Motor neuron (in vitro differentiated cells): ENCODE measurements around the gene GDE1. TPM values are rescaled to one million over a fixed set of nuclear protein-coding genes. Genes with fewer than 3 reads are reported as not detected.

Experiments
- ATAC-seq, 8 experiments: fragments of 200-7000 bp; cut with Tn5 transposase; replicated peaks in 6 of 8; 2 replicates each; pipeline ENCODE4 v1.8.0; 2021; ENCODE audit warnings: mild to moderate bottlenecking in 8 of 8, moderate library complexity in 8 of 8
- H3K27ac ChIP-seq, 2 donors: fragments of 250-450 bp; sonication (Bioruptor Pico); 2 replicates each; pipeline ENCODE4 v1.9.0; 2021; ENCODE audit warnings: antibody characterized with exemption in 2 of 2, mild to moderate bottlenecking in 2 of 2, moderate library complexity in 1 of 2
- H3K4me1 ChIP-seq, 2 donors: fragments of 250-450 bp; sonication (Bioruptor Pico); replicated peaks in 1 of 2; 2 replicates each; pipeline ENCODE4 v1.6.1; 2021; ENCODE audit warnings: antibody characterized with exemption in 2 of 2, mild to moderate bottlenecking in 2 of 2, moderate library complexity in 1 of 2
- H3K4me3 ChIP-seq, 5 donors: fragments of 250-450 bp; sonication (Bioruptor Pico); 2 replicates each; pipeline ENCODE4 v1.9.0; 2021; ENCODE audit warnings: antibody characterized with exemption in 5 of 5, mild to moderate bottlenecking in 5 of 5, moderate library complexity in 4 of 5
- WGBS, 10 experiments: fragments of 450-650 bp; shearing (Covaris generic); methylation state at CpG; one replicate each; pipeline ENCODE4 v1.0.0; 2022; 5-methylcytosine and 5-hydroxymethylcytosine counted together
- in situ Hi-C, 9 experiments: fragments of 400-800 bp; cut with MboI; loops; one replicate each; pipeline ENCODE4 v1.15.0; 2021; ENCODE audit warnings: low sequenced_read_pairs in 9 of 9, low pct_unique_long_range_greater_than_20kb in 2 of 9; ENCODE audit not compliant: unreplicated experiment in 9 of 9
- total RNA-seq, 8 experiments: library from RNA; unstranded; fragments of 300-600 nt; gene quantifications; 2 replicates each; pipeline versions ENCODE4 v1.2.3 to v1.2.4, GENCODE V29; 2022

GDE1 gene
- total RNA-seq, 8 experiments from 2014 or later, result 30.2 to 130 (median 48.5) TPM

GRCh38 chr16:19542138-19542821 is 20.4 kb upstream of the GDE1 start:
- H3K4me1 ChIP-seq, result no peaks in the 10 kb centered on the region
- no peak overlapping the region for H3K27ac ChIP-seq
- H3K4me3 ChIP-seq, result no peak overlapping the region
- in situ Hi-C loops, result no loop called here
- no peak for ATAC-seq
- WGBS, 10 experiments, result 92 to 100% (median 100%) methylated on average over 2 to 3 of the region's 3 CpGs; no CpG with 5 or more reads in 1 of the 10 experiments

- Histone ChIP-seq H3K4me3 (no peak overlapping the region), H3K4me1 (no peaks in the 10 kb centered on the region), H3K27ac (no peak overlapping the region)
- in situ Hi-C loops, result no loop called here
- WGBS, 10 experiments, result 87 to 100% (median 98%) methylated on average over 2 to 6 of the region's 6 CpGs
- ATAC-seq, result no peak
Observed at GRCh38 chr16:19540241-19540970, 18.5 kb upstream of the GDE1 start.

GRCh38 chr16:19532601-19533000 is 10.7 kb upstream of the GDE1 start:
- ATAC-seq, result no peak
- Histone ChIP-seq H3K4me1 (no peaks in the 10 kb centered on the region), H3K4me3 (no peak overlapping the region), H3K27ac (no peak overlapping the region)
- in situ Hi-C loops, result no loop called here
- 60 to 100% (median 87%) methylated on average over 1 of the region's 1 CpG; no CpG with 5 or more reads in 2 of the 10 experiments for WGBS, 10 experiments

GRCh38 chr16:19528666-19529065 is 6.8 kb upstream of the GDE1 start:
- no peak for ATAC-seq
- WGBS, 10 experiments, result 80 to 100% (median 96%) methylated on average over 1 to 3 of the region's 3 CpGs; no CpG with 5 or more reads in 5 of the 10 experiments
- Histone ChIP-seq H3K4me3 (no peak overlapping the region), H3K4me1 (peaks cover 0 to 10% of the 10 kb centered on the region in 2 donors), H3K27ac (no peak overlapping the region)
- in situ Hi-C loops, result no loop called here

- ATAC-seq, result no peak
- 0 to 100% (median 88%) methylated on average over 1 of the region's 1 CpG; no CpG with 5 or more reads in 3 of the 10 experiments for WGBS, 10 experiments
- Histone ChIP-seq H3K4me3 (no peak overlapping the region), H3K27ac (no peak overlapping the region), H3K4me1 (peaks cover 4 to 15% of the 10 kb centered on the region in 2 donors)
- in situ Hi-C loops, result no loop called here
Observed at GRCh38 chr16:19527161-19527560, 5.3 kb upstream of the GDE1 start.

GRCh38 chr16:19525385-19525723 is 3.5 kb upstream of the GDE1 start:
- no peak for ATAC-seq
- Histone ChIP-seq H3K4me3 (peak overlapping the region; percentile 64 to 93 (median 77)), H3K27ac (no peak overlapping the region), H3K4me1 (peaks cover 6 to 21% of the 10 kb centered on the region in 2 donors)
- 58 to 100% (median 81%) methylated on average over 1 to 2 of the region's 2 CpGs; no CpG with 5 or more reads in 2 of the 10 experiments for WGBS, 10 experiments
- in situ Hi-C loops, result no loop called here

- Histone ChIP-seq H3K4me1 (peaks cover 10 to 26% of the 10 kb centered on the region in 2 donors), H3K27ac (peak overlapping the region; percentile 59 to 77), H3K4me3 (peak overlapping the region; percentile 64 to 93 (median 77))
- ATAC-seq, result no peak
- in situ Hi-C loops, result loop anchor here in 4 of 9 experiments (25.0 kb wide), 3 partner anchors 362 to 462 kb away; partner anchors contain the start of genes COQ7 (in 1 of the 4) and SYT17 (in 1 of the 4)
- 0 to 14% (median 0%) methylated on average over 1 to 15 of the region's 19 CpGs for whole genome bisulfite sequencing, 10 experiments
Observed at GRCh38 chr16:19524616-19525384, 2.9 kb upstream of the GDE1 start.

- WGBS, 10 experiments, result 0% methylated on average over 1 to 3 of the region's 11 CpGs; no CpG with 5 or more reads in 7 of the 10 experiments
- peak overlapping the region; percentile 59 to 77 for H3K27ac ChIP-seq
- in situ Hi-C loops, result loop anchor here in 4 of 9 experiments (25.0 kb wide), 3 partner anchors 362 to 462 kb away; partner anchors contain the start of genes COQ7 (in 1 of the 4) and SYT17 (in 1 of the 4)
- peak overlapping the region; percentile 64 to 93 (median 77) for H3K4me3 ChIP-seq
- no peak for ATAC-seq
- H3K4me1 ChIP-seq, result peaks cover 10 to 30% of the 10 kb centered on the region in 2 donors
Observed at GRCh38 chr16:19524356-19524615, 2.4 kb upstream of the GDE1 start.

- ATAC-seq, result peak; percentile 70 to 81 (median 80)
- Histone ChIP-seq H3K27ac (peak within 1 kb of the TSS; percentile 59 to 77), H3K4me1 (peaks cover 10 to 33% of the 10 kb centered on the region in 2 donors), H3K4me3 (peak within 1 kb of the TSS; percentile 64 to 93 (median 77))
- in situ Hi-C loops, result loop anchor here in 4 of 9 experiments (25.0 kb wide), 3 partner anchors 361 to 461 kb away; partner anchors contain the start of genes COQ7 (in 1 of the 4) and SYT17 (in 1 of the 4)
- WGBS, 10 experiments, result 0 to 83% (median 0%) methylated on average over 1 to 13 of the region's 51 CpGs; no CpG with 5 or more reads in 1 of the 10 experiments
Observed at GRCh38 chr16:19523559-19524355, 1.9 kb upstream of the GDE1 start, which contains the start of gene CCP110. Gene CCP110, plus strand, starts transcription at chr16:19523942. Its CDS starts 3,940 bp downstream, at chr16:19527882.

GRCh38 chr16:19523184-19523558 is 1.3 kb upstream of the GDE1 start:
- peaks cover 10 to 37% of the 10 kb centered on the region in 2 donors for H3K4me1 ChIP-seq
- H3K27ac ChIP-seq, result no peak overlapping the region
- H3K4me3 ChIP-seq, result peak overlapping the region in 3 of 5 donors; percentile 64 to 86 (median 65)
- in situ Hi-C loops, result loop anchor here in 4 of 9 experiments (25.0 kb wide), 3 partner anchors 361 to 461 kb away; partner anchors contain the start of genes COQ7 (in 1 of the 4) and SYT17 (in 1 of the 4)
- 38 to 91% (median 67%) methylated on average over 5 to 11 of the region's 18 CpGs; no CpG with 5 or more reads in 3 of the 10 experiments for WGBS, 10 experiments
- no peak for ATAC-seq

GRCh38 chr16:19522760-19523159 is 862 bp upstream of the GDE1 start:
- ATAC-seq, result no peak
- 40 to 100% (median 67%) methylated on average over 1 to 2 of the region's 2 CpGs; no CpG with 5 or more reads in 1 of the 10 experiments for WGBS, 10 experiments
- peaks cover 10 to 38% of the 10 kb centered on the region in 2 donors for H3K4me1 ChIP-seq
- no peak overlapping the region for H3K27ac ChIP-seq
- no peak overlapping the region for H3K4me3 ChIP-seq
- in situ Hi-C loops, result loop anchor here in 4 of 9 experiments (25.0 kb wide), 3 partner anchors 360 to 460 kb away; partner anchors contain the start of genes COQ7 (in 1 of the 4) and SYT17 (in 1 of the 4)

GRCh38 chr16:19522397-19522732 is 467 bp upstream of the GDE1 start:
- H3K27ac ChIP-seq, result peak overlapping the region in 1 of 2 donors; percentile 82
- no peak for ATAC-seq

More at GRCh38 chr16:19522397-19522732, 467 bp upstream of the GDE1 start:
- in situ Hi-C loops, result loop anchor here in 4 of 9 experiments (25.0 kb wide), 3 partner anchors 360 to 460 kb away; partner anchors contain the start of genes COQ7 (in 1 of the 4) and SYT17 (in 1 of the 4)
- peaks cover 10 to 38% of the 10 kb centered on the region in 2 donors for H3K4me1 ChIP-seq
- H3K4me3 ChIP-seq, result peak overlapping the region; percentile 59 to 82 (median 76)
- WGBS, 10 experiments, result 10 to 80% (median 30%) methylated on average over 1 to 5 of the region's 5 CpGs; no CpG with 5 or more reads in 2 of the 10 experiments
